SH-SY5Y (cell line): Measurements from ENCODE around the gene CA10.

Experiments
- GATA2 ChIP-seq: IDR thresholded peaks from 2 replicates; pipeline ENCODE4 v1.6.1; 2011; ENCODE audit warnings: mild to moderate bottlenecking, low read depth, low read length
- GATA3 ChIP-seq: IDR thresholded peaks from 2 replicates; pipeline ENCODE4 v1.6.1; 2011; ENCODE audit warnings: low read depth, mild to moderate bottlenecking, low read length, moderate library complexity

DNA sequence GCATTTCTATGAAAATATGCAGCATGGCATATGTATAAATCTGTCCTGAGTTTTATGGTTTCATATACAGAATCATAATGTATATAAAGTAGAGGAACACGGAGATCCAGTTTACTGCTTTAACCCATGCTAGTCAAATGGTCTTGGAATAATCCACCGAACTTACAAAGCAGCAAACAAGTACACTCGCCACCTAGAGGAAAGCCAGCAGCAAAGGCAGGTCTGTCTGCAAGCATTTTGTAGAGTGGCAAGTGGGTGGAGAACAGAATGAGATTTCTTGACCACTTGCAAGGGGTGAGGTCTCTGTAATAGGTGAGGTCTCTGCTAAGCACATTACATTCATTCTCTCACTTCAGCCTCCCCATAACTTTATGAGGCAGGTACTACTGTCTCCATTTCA is 308.3 kb downstream of the CA10 start:
- TF ChIP-seq GATA3 (no peak), GATA2 (no peak)
